ENCODE data around the gene VPS39. TPM values are rescaled to one million over a fixed set of nuclear protein-coding genes. Genes with fewer than 3 reads are reported as not detected.

Gene VPS39
- total and polyA plus RNA-seq, 12 donors: 24.9 to 55.0 (median 48.9) TPM

- no peaks in the 10 kb centered on the region for H3K9me3 ChIP-seq
- TF ChIP-seq, protein P1, sequence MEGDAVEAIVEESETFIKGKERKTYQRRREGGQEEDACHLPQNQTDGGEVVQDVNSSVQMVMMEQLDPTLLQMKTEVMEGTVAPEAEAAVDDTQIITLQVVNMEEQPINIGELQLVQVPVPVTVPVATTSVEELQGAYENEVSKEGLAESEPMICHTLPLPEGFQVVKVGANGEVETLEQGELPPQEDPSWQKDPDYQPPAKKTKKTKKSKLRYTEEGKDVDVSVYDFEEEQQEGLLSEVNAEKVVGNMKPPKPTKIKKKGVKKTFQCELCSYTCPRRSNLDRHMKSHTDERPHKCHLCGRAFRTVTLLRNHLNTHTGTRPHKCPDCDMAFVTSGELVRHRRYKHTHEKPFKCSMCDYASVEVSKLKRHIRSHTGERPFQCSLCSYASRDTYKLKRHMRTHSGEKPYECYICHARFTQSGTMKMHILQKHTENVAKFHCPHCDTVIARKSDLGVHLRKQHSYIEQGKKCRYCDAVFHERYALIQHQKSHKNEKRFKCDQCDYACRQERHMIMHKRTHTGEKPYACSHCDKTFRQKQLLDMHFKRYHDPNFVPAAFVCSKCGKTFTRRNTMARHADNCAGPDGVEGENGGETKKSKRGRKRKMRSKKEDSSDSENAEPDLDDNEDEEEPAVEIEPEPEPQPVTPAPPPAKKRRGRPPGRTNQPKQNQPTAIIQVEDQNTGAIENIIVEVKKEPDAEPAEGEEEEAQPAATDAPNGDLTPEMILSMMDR (IDR thresholded peaks at IDR 0.05): no peak
- ATAC-seq (no peak), DNase-seq (no peak)
- intact Hi-C loops (cut with DNase I): no loop called here
- H3K4me3 ChIP-seq: no peak overlapping the region
- peaks cover 0 to 11% (median 0%) of the 10 kb centered on the region in 9 donors for H3K4me1 ChIP-seq
- WGBS, 2 donors: 83 to 86% methylated on average over 2 of the region's 2 CpGs
- H3K36me3 ChIP-seq: peaks cover 0 to 100% (median 60%) of the 10 kb centered on the region in 9 donors
- H3K27ac ChIP-seq: no peak overlapping the region
- no peaks in the 10 kb centered on the region for H3K27me3 ChIP-seq
These were observed 30.0 kb downstream of the VPS39 start for GRCh38 chr15:42178056-42178455.

DNA sequence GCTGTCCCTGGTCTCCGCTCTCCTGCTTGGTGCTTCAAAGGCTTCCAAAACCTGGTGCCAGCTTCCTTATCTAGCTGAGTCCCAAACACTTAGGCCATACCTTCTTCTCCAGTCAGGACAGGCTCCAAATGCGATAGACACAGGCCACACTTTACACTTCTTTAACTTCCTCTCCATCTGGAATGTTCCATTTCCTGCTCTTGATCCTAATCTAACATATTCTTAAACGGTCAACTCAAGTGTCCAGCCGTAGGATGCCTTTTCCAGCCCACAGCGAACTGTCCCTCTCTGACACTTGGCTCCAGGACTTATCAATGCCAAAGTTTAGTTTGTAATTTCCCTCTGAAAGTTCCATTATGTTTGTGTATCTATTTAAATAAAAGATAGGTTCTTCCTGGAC, 32.4 kb downstream of the VPS39 start:
- H3K36me3 ChIP-seq: peaks cover 0 to 100% (median 44%) of the 10 kb centered on the region in 9 donors
- no peak overlapping the region for H3K4me3 ChIP-seq
- H3K27me3 ChIP-seq: no peaks in the 10 kb centered on the region
- peak overlapping the region in 1 of 10 donors; percentile 23 for H3K27ac ChIP-seq
- ATAC-seq (peak in 2 of 8 donors; percentile 20 to 59), DNase-seq (no peak)
- intact Hi-C loops (cut with DNase I): no loop called here
- 45 to 52% methylated on average over 5 of the region's 5 CpGs for WGBS, 2 donors
- TF ChIP-seq, protein P1 (IDR thresholded peaks at IDR 0.05): no peak
- H3K9me3 ChIP-seq: no peaks in the 10 kb centered on the region
- H3K4me1 ChIP-seq: peaks cover 0 to 34% (median 20%) of the 10 kb centered on the region in 9 donors

GRCh38 chr15:42172475-42172874, 35.6 kb downstream of the VPS39 start:
- 67 to 79% methylated on average over 5 of the region's 5 CpGs for WGBS, 2 donors
- ATAC-seq (peak in 3 of 8 donors; percentile 17 to 56 (median 47)), DNase-seq (no peak)
- no peaks in the 10 kb centered on the region for H3K27me3 ChIP-seq
- peak overlapping the region in 2 of 10 donors; percentile 9 to 38 for H3K27ac ChIP-seq
- H3K9me3 ChIP-seq: no peaks in the 10 kb centered on the region
- intact Hi-C loops (cut with DNase I): no loop called here
- peaks cover 0 to 100% (median 51%) of the 10 kb centered on the region in 9 donors for H3K36me3 ChIP-seq
- TF ChIP-seq, protein P1 (IDR thresholded peaks at IDR 0.05): no peak
- peaks cover 0 to 34% (median 21%) of the 10 kb centered on the region in 9 donors for H3K4me1 ChIP-seq
- H3K4me3 ChIP-seq: no peak overlapping the region

DNA sequence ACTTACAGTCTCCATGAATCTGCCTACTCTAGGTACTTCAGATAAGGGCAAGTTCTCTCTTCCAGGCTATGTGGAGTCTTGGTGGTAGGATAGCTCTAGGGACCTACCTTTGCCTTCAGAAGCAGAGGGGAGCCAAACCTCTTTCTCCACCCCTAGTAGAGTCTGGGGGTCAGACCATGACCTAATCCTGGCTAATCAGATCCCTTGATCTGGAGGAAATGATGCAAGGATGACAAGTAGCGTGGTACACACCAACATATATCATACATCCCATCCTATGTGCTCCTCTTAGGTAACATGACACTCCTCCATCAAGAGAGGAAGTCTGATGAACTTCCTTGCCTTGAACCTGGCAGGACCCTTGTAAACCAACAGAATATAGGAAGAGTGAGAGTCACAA, 36.3 kb downstream of the VPS39 start:
- TF ChIP-seq, protein P1 (IDR thresholded peaks at IDR 0.05): no peak
- H3K27ac ChIP-seq: peak overlapping the region in 3 of 10 donors; percentile 38 to 50 (median 45)

More for the DNA sequence above, 36.3 kb downstream of the VPS39 start:
- Histone ChIP-seq H3K4me1 (peaks cover 0 to 34% (median 21%) of the 10 kb centered on the region in 9 donors), H3K4me3 (no peak overlapping the region), H3K36me3 (peaks cover 0 to 100% (median 57%) of the 10 kb centered on the region in 9 donors), H3K9me3 (no peaks in the 10 kb centered on the region), H3K27me3 (no peaks in the 10 kb centered on the region)
- DNase-seq (no peak), ATAC-seq (no peak)
- intact Hi-C loops (cut with DNase I): no loop called here
- WGBS, 2 donors: 79 to 93% methylated on average over 1 of the region's 1 CpG

Data from heart right ventricle (tissue), 16 donors.